Measurements from ENCODE around the gene CTF1. TPM values are rescaled to one million over a fixed set of nuclear protein-coding genes. Genes with fewer than 3 reads are reported as not detected.

CTF1 gene
- total RNA-seq, 1 donor from 2014 or later: 1.7 TPM

DNA sequence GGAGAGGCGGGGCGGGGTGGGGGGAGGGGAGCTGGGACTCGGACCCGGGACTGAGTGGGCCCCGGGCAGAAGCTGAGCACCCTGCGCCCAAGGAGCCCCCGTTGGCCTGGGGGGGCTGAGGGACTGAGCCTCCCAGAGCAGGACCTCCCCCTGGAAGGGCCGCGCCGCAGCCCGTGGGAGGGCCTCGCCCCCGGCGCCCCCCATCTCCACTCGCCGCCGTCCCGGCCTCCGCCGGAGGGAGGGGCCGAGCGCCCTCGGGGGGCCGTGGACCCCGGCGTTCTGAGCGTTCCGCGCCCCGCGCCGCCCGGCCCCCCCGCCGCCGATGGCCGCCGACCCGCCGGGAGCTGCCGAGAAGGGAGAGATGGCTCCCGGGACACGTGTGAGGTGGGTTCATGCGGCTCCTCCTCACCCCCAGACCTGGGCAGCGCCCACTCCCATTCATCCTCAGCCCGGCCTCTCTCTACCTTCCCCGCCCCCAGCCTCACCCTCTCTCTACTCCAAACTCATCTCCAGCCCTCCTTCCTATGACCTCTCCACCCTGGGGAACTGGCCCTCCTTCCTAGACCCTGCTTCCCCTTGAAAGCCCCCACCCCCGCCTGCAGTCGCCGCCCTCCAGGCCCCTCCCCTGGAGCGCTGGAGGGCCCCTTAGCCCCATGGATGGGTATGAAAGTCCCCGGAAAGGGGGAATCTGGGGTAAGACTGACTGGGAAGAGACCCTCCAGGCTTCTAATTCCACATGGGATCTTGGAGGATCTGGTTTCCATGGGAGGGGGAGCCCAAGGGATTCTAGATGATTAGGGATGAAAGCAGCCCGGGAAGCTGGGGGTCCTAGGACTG is 27.9 kb downstream of the CTF1 start:
- no peaks in the 10 kb centered on the region for H3K36me3 Mint-ChIP-seq (ENCODE audit: unreplicated experiment)
- peak; percentile 59 for DNase-seq
- no peak for TF ChIP-seq CTCF (IDR thresholded peaks at IDR 0.05; ENCODE audit: partially characterized antibody, unreplicated experiment)
- H3K4me3 Mint-ChIP-seq (ENCODE audit: unreplicated experiment): peak overlapping the region; percentile 88
- peaks cover 21% of the 10 kb centered on the region for H3K27me3 Mint-ChIP-seq (ENCODE audit: unreplicated experiment)
- peak overlapping the region; percentile 34 for H3K27ac Mint-ChIP-seq (ENCODE audit: unreplicated experiment)
- peaks cover 12% of the 10 kb centered on the region for H3K4me1 Mint-ChIP-seq (ENCODE audit: low read depth, unreplicated experiment)
- peaks cover 15% of the 10 kb centered on the region for H3K9me3 Mint-ChIP-seq (ENCODE audit: unreplicated experiment)

- no peaks in the 10 kb centered on the region for H3K36me3 Mint-ChIP-seq (ENCODE audit: unreplicated experiment)
- H3K9me3 Mint-ChIP-seq (ENCODE audit: unreplicated experiment): peaks cover 15% of the 10 kb centered on the region
- peak overlapping the region; percentile 88 for H3K4me3 Mint-ChIP-seq (ENCODE audit: unreplicated experiment)
- H3K27ac Mint-ChIP-seq (ENCODE audit: unreplicated experiment): peak overlapping the region; percentile 34
- TF ChIP-seq CTCF (IDR thresholded peaks at IDR 0.05; ENCODE audit: partially characterized antibody, unreplicated experiment): no peak
- H3K4me1 Mint-ChIP-seq (ENCODE audit: low read depth, unreplicated experiment): peaks cover 12% of the 10 kb centered on the region
- DNase-seq: no peak
- H3K27me3 Mint-ChIP-seq (ENCODE audit: unreplicated experiment): peaks cover 21% of the 10 kb centered on the region
These were observed 28.7 kb downstream of the CTF1 start for GRCh38 chr16:30924913-30925631.

GRCh38 chr16:30925632-30925987 is 29.2 kb downstream of the CTF1 start:
- Mint-ChIP-seq H3K4me1 (ENCODE audit: low read depth, unreplicated experiment) (peaks cover 12% of the 10 kb centered on the region), H3K36me3 (ENCODE audit: unreplicated experiment) (no peaks in the 10 kb centered on the region), H3K4me3 (ENCODE audit: unreplicated experiment) (peak overlapping the region; percentile 72), H3K9me3 (ENCODE audit: unreplicated experiment) (peaks cover 15% of the 10 kb centered on the region), H3K27me3 (ENCODE audit: unreplicated experiment) (peaks cover 21% of the 10 kb centered on the region), H3K27ac (ENCODE audit: unreplicated experiment) (no peak overlapping the region)
- DNase-seq: no peak
- TF ChIP-seq CTCF (IDR thresholded peaks at IDR 0.05; ENCODE audit: partially characterized antibody, unreplicated experiment): no peak

- H3K36me3 Mint-ChIP-seq (ENCODE audit: unreplicated experiment): no peaks in the 10 kb centered on the region
- H3K9me3 Mint-ChIP-seq (ENCODE audit: unreplicated experiment): peaks cover 15% of the 10 kb centered on the region
- peak overlapping the region; percentile 56 for H3K27ac Mint-ChIP-seq (ENCODE audit: unreplicated experiment)
- DNase-seq: no peak
- no peak for TF ChIP-seq CTCF (IDR thresholded peaks at IDR 0.05; ENCODE audit: partially characterized antibody, unreplicated experiment)
- peaks cover 10% of the 10 kb centered on the region for H3K4me1 Mint-ChIP-seq (ENCODE audit: low read depth, unreplicated experiment)
- H3K27me3 Mint-ChIP-seq (ENCODE audit: unreplicated experiment): peaks cover 21% of the 10 kb centered on the region
- H3K4me3 Mint-ChIP-seq (ENCODE audit: unreplicated experiment): peak overlapping the region; percentile 72
These were observed 29.8 kb downstream of the CTF1 start for GRCh38 chr16:30925995-30926811.
